NCI-H1694 treated with DMSO at 0.1 percent for 48 hours (cell line): Measurements from ENCODE around the gene HES1.
"Not testable (repeated sequence)": the region's sequence is repeated elsewhere in the genome, so short reads cannot be mapped to it uniquely, and the experiment has no call there.

Source experiments
- DNase-seq: peaks from one replicate; lab custom pipeline; 2025; lab: John Stamatoyannopoulos, UW

Gene HES1, protein sequence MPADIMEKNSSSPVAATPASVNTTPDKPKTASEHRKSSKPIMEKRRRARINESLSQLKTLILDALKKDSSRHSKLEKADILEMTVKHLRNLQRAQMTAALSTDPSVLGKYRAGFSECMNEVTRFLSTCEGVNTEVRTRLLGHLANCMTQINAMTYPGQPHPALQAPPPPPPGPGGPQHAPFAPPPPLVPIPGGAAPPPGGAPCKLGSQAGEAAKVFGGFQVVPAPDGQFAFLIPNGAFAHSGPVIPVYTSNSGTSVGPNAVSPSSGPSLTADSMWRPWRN

GRCh38 chr3:194135806-194136518 is at the start of gene HES1:
TSS of gene HES1 (plus strand) at chr3:194136148. CDS start at chr3:194136381, 233 bp downstream.
- DNase-seq, result peak; percentile 83

DNA sequence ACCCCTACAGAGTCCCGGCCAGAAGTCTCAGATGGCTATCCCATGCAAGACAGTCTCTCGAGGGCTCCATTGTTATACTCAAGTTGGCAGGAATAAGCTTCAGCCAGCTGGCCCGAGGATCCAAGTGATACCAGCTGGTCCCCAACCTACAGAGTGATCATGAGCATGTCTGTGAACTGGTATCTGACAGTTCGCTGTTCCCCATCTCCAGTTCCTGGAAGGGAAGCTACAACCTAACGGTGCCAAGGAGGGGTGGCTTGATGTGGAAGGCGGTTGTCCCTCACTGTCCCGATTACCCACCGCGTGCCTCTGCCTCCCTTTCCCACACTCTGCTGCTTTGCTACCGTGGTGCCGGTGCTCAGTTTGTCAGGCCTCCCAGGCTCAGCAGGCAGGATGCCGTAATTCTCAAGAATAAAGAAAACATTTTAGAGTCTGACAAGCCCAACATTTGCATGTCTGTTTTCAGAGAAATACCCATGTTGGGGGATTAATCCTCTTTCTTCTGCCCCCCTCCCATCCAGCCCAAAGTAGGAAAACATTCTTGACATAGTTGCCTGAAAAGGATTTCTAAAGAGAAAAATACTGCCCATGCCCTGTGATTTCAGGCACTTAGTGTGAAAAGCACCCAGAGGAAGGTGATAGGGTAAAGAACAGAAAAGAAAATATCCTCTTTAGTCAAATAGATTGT is 49.4 kb upstream of the HES1 start:
- no peak for DNase-seq

DNA sequence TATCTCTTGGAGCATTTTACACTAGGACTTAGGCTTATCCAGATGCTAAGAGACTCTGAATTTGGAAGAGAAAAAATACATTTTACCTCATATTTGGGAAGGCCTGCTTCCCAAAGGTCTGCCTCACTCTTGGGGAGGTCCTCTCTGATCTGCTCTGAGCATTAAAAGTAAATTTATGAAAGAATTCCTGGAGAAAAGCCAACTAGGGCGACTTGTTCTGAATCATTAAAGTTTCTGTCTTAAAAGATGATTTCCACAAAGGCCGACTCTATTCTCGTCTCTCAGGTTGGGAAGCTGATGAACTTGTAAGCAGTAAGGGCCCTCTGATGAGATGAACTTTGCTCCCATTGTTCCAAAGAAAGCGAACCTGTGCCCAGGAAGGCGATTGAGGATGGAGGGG is 48.7 kb upstream of the HES1 start:
- no peak for DNase-seq

DNA sequence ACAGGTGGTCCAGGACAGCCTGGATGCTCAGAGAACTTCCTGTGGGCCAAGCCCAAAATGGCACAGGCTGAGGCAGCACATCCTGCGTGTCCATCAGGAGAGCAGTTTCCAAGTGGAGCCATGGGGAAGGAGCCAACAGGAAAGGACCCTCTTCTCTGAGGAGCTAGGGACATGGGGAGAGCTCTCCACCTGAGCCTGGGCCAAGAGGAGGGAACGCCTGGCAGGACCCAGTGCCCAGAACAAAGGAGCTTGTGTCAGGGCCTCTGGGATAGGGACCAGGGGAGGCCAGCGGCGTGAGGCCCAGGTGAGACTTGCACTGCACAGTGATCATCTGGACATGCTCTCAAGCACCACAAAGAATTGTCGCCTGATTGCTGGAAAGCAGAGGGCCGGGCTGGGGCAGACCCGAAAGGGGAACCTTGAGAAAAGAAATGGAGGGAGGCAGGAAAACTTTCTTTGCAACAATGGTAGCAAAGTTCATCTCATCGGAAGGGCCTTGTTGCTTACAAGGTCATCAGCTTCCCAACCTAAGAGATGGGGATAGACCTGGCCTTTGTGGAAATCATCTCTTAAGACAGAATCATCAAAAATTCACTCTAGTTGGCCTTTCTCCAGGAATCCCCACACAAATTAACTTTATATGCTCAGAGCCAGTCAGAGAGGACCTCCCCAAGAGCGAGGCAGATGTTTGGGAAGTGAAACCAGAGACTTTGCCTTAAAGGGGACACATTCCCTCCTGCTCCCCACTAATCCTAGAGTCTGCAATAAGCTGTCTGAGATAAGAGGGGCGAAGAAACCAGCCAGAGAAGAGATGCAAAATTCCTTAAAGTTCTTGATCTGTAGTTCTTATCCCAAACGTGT is 47.7 kb upstream of the HES1 start:
- DNase-seq, result no peak

DNA sequence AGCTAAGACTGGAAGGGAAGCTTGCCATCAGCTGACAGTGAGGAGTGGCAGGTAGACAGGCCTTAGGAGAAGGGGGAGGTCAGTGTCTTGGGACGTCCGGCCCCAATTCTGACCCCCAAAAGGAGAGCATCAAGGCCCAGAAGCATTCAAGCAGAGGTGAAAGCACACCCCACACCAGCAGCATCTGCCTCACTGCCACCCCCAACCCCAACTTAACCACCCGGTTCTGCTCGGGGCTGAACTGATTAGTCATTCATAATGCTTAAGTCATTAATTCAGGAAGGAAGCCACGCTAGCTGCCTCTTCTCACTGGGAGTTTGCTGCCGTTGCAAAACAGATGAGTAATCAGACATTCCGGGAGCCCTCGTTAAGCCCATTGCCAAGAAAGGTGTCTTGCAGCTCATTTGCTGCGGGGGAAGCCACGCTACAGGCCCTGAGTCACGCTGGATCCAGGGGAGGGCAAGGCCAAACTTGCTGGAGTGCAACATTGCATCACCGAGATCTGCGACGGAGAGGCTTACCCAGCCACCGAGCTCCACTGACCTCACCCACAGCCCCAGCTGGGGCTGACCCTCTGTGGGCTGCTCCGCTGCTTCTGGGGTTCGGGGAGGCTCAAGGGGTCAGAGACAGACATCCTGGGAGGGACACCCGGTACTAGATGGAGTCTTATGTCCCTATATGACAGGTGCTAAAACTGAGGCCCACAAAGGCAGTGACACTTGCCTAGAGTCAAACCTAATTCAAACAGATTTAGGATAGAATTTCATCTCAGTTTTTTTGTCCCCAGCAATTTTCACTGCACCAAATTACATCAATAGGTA is 46.4 kb upstream of the HES1 start:
- peak; percentile 53 for DNase-seq

DNA sequence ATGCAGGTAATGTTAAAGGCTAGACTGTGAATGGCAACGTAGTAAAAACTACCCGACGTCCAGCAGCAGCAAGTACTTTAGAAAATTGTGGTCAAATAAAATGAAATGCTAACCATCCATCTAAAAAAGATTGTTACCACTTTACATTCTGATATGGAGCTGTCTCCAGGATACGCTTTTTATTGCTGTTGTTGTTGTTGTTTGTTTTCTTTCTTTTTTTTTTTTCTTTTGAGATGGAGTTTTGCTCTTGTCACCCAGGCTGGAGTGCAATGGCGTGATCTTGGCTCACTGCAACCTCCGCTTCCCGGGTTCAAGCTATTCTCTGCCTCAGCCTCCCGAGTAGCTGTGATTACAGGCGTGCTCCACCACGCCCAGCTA is 45.8 kb upstream of the HES1 start:
- not testable (repeated sequence) for DNase-seq

GRCh38 chr3:194090716-194091115 is 45.2 kb upstream of the HES1 start:
- DNase-seq, result no peak

DNA sequence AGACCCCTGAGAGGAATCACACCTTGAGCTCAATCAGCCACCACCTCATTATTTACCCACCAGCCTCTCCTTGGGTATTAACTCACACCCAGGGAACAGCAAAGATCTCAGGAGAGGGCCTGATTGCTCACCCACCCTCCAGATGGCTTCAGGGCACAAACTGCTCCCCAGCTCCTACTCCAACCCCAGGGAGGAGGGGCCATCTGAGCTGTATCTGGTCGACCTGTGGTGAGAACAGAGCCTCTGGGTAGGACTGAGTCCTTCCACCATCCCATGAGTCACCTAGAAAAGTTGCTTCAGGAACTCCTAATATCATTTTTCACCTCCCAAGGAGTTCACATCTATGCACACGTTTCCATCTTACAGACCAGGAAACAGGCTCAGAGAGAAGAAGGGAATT is 44.8 kb upstream of the HES1 start:
- DNase-seq, result no peak

DNA sequence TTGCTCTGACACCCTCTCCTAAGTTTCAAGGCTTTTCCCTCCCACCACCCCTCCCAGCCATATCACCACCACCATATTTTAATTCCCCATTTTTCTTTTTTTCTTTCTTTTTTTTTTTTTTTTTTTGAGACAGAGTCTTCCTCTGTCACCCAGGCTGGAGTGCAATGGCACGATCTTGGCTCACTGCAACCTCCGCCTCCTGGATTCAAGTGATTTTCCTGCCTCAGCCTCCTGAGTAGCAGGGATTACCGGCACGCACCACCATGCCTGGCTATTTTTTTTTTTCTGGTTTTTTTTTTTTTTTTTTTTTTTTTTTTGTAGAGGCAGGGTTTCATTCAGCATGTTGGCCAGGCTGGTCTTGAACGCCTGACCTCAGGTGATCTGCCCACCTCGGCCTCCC is 44.1 kb upstream of the HES1 start:
- not testable (repeated sequence) for DNase-seq

GRCh38 chr3:194092881-194093301 is 43.1 kb upstream of the HES1 start:
- DNase-seq, result no peak

- DNase-seq, result no peak
These were observed 42.1 kb upstream of the HES1 start for GRCh38 chr3:194093842-194094241.

DNA sequence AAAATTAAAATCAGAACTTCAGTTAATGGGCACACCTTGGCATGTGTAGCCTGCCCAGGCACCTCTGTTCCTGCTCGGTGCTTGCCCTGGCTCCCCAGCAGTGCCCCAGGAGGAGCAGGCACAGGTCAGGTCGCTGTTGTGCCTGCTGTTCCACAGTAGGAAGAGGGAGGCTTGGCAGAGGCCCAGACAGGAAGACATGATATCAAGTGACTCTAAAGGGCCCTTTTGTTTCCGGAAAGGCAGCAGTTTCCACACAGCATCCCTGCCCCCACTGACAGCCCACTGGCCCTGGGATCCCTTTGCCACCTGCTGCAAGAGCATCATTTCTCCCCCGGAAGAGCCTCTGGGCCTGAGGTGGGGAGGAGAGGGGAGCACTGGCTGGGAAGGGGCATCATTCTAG is 40.5 kb upstream of the HES1 start:
- peak; percentile 37 for DNase-seq

DNA sequence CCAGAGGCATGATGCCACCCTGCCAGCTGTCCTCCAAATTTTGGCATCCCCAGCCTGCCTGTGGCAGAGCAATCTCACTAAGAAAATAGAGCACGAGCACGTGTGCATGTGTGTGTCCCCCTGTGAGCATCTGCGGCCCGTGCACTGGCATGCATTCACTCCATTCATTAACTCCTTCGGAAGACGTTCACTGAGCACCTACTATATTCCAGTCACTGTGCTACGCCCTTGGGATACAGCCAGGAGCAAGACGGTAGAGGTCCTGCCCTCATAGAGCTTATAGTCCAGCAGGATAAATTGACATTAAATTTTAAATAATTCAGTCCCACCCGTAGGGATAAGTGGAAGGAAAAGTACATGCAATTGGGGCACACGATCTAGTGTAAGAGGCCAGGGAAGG is 40.0 kb upstream of the HES1 start:
- no peak for DNase-seq

- no peak for DNase-seq
These were observed 38.6 kb upstream of the HES1 start for GRCh38 chr3:194097141-194097882.

- DNase-seq, result no peak
These were observed 37.7 kb upstream of the HES1 start for GRCh38 chr3:194098081-194098842.

DNA sequence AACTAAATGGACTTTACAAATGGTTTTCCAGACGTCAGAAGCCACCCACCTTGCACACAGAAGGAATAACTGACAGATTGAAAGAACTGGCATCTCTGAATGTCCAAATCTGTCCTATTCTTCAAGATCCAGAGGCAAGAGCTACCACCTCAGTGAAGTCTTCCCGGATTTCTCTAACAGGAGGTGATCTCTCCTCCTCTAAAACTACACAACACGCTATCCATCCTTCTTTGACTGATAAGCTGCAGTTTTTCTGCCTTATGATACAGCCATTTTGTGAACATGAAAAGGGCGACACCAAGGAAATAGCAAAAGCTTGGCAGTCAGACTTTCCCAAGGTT is 37.1 kb upstream of the HES1 start:
- DNase-seq, result no peak

DNA sequence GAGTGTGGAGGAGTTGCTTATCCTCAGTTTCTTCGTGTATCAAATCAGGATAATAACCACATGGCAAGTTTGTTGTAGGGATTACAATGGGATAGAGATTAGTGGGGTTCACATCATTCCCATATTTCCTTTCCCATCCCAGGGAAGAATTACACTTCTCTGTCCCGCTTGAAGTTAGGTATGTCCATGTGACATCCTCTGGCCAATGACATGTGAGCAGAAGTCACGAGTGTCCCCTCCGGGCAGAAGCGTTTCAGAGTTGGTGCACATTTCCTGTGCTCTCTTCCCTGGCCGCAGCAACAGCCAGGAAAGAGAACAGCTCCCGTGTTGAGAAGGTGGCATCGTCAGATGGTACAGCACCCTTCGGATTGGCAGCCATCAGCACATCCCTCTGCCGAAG is 36.7 kb upstream of the HES1 start:
- no peak for DNase-seq

- no peak for DNase-seq
These were observed 35.0 kb upstream of the HES1 start for GRCh38 chr3:194100856-194101390.

DNA sequence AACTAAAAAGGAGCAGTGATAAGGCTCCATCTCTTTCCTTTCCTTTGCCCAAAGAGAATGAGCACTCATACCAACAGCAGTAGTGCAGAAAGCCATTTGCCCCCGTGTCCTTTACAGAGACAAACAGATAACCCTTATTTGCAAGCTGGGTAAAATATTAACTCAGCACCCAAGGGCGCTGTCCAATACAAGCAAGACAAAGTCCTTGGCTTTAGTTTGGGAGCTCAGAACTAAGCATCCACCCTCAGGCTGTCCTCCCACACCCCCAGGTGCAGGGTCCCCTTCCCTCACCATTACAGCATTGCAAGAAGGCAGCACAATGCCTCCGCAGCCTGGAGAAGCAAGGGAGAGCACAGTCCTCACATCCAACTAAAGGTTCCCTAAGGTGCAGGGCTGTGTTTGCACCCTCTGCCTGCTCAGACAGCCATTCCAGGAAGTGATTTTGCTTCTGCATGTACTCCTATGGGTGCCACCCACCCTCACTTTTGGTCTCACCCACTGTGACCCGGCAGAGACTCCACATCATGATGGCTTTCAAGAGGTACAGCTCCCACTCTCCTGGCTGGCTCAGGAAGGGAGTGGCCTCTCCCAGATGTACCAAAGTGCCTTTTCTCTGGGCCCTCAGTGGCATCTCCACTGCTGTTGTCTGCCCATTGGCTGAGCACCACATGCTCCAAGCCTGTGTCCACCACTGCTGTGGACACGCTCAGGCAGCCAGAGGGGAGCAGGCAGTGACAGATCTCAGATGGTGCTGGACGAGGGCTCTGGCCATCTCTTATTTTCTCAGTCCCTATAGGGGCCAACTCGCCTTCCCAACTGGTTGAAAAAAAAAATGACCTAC is 34.1 kb upstream of the HES1 start:
- DNase-seq, result no peak
